Subcutaneous abdominal adipose tissue (tissue), 5 donors: ENCODE measurements around the gene ELL3.
"Not testable (repeated sequence)": the region's sequence is repeated elsewhere in the genome, so short reads cannot be mapped to it uniquely, and the experiment has no call there.

Experiments used
- H3K27ac ChIP-seq: one replicate; pipeline ENCODE4 v1.7.0; 2013; ENCODE audit warnings: low read depth, mild to moderate bottlenecking, inconsistent platforms, low read length, moderate library complexity
- H3K27me3 ChIP-seq, 5 donors: one replicate each; pipeline ENCODE4 v1.7.0; 2013; ENCODE audit warnings: low read length in 5 of 5, inconsistent platforms in 1 of 5; ENCODE audit not compliant: control insufficient read depth in 5 of 5, insufficient read depth in 4 of 5
- H3K36me3 ChIP-seq, 5 donors: one replicate each; pipeline ENCODE4 v1.7.0; 2013; ENCODE audit warnings: low read length in 5 of 5; ENCODE audit not compliant: control insufficient read depth in 5 of 5, insufficient read depth in 5 of 5
- H3K4me1 ChIP-seq, 5 donors: one replicate each; pipeline ENCODE4 v1.7.0; 2013; ENCODE audit warnings: low read length in 5 of 5, mild to moderate bottlenecking in 3 of 5, moderate library complexity in 1 of 5; ENCODE audit not compliant: control insufficient read depth in 5 of 5, insufficient read depth in 5 of 5
- H3K4me3 ChIP-seq, 5 donors: one replicate each; pipeline ENCODE4 v1.7.0; 2013; ENCODE audit warnings: low read length in 5 of 5, low read depth in 1 of 5
- H3K9ac ChIP-seq, 5 donors: one replicate each; pipeline ENCODE4 v1.7.0; 2013; ENCODE audit warnings: low read length in 5 of 5, mild to moderate bottlenecking in 4 of 5, moderate library complexity in 3 of 5
- H3K9me3 ChIP-seq, 5 donors: one replicate each; pipeline ENCODE4 v1.7.0; 2013; ENCODE audit warnings: low read length in 5 of 5; ENCODE audit not compliant: control insufficient read depth in 5 of 5
- donor health status: healthy.
- donor health status: healthy.
- donor health status: healthy.
- donor health status: healthy.
- donor health status: healthy.

ELL3 gene

GRCh38 chr15:43728053-43728725 lies 48.6 kb downstream of the ELL3 start:
- not testable (repeated sequence) for H3K27ac ChIP-seq, H3K36me3 ChIP-seq, H3K27me3 ChIP-seq, H3K4me3 ChIP-seq, H3K4me1 ChIP-seq, H3K9ac ChIP-seq, H3K9me3 ChIP-seq

DNA sequence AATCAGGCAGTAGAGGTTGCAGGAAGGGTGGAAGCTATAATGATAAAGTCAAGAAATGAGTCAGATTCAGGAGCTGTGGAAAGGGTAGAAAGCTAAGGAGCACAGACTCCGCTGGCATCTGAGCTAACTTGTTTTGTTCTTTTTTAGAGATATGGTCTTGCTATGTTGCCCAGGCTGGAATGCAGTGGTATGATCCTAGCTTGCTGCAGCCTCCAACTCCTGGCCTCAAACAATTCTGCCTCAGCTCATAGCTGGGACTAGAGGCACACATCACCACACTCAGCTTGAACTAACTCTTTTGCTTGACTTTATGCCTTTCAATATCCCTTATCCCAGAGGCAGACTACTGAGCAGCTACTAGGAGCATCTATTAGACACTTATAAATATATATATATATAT lies 50.5 kb downstream of the ELL3 start:
- not testable (repeated sequence) for H3K9me3 ChIP-seq, H3K27ac ChIP-seq, H3K9ac ChIP-seq, H3K27me3 ChIP-seq, H3K4me1 ChIP-seq, H3K4me3 ChIP-seq, H3K36me3 ChIP-seq

- Histone ChIP-seq H3K4me3 (no peak overlapping the region), H3K4me1 (no peaks in the 10 kb centered on the region), H3K27ac (no peak overlapping the region), H3K9me3 (no peaks in the 10 kb centered on the region), H3K27me3 (no peaks in the 10 kb centered on the region), H3K9ac (no peak overlapping the region), H3K36me3 (no peaks in the 10 kb centered on the region)
Observed at GRCh38 chr15:43723151-43723550, 53.6 kb downstream of the ELL3 start.
